T-helper 1 cell treated with Interleukin-12 subunit alpha and Interleukin-12 subunit beta and Interleukin-4 antibody, amounts not matched to agents 30 ng/mL and 1 ng/mL, for 36 hours (primary cell): ENCODE measurements around the gene SPTSSA. TPM values are rescaled to one million over a fixed set of nuclear protein-coding genes. Genes with fewer than 3 reads are reported as not detected.

Experiments
- intact Hi-C: fragments of 100-400 bp; cut with micrococcal nuclease; formaldehyde crosslinking; loops from one replicate; pipeline ENCODE4 v1.15.1; 2024
- total RNA-seq: library from RNA; stranded (reverse); gene quantifications from 2 replicates; pipeline ENCODE4 v1.2.3, GENCODE V29; 2022

The SPTSSA gene
- total RNA-seq, 1 donor from 2014 or later, result 12.0 TPM

DNA sequence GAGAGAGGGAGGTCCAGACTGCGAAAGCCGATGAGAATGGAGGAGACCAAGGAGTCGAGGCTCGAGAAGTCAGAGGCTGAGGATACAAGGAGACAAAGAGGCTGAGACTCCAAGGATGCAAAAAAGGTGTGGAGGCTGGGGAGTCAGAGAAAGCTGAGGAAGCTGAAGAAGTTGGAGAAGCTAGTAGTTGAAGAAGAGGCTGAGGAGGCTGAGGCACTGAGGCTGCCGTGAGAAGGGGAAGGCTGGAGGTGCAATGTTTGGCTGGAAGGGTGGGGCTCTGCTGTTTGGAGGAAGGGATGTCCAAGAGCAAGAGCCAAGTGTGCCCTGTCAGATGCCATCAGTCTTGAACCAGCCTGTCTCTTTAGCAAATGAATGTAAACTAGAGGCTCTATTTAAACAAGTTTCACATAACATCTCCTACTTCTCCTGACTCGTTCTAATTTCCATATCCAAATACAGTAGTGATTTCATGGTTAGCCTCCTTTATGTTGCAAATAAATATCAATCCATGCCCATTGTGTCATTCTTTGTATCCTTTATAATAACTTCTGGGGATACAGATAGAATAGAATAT is 10.8 kb upstream of the SPTSSA start:
- intact Hi-C loops, result no loop called here

DNA sequence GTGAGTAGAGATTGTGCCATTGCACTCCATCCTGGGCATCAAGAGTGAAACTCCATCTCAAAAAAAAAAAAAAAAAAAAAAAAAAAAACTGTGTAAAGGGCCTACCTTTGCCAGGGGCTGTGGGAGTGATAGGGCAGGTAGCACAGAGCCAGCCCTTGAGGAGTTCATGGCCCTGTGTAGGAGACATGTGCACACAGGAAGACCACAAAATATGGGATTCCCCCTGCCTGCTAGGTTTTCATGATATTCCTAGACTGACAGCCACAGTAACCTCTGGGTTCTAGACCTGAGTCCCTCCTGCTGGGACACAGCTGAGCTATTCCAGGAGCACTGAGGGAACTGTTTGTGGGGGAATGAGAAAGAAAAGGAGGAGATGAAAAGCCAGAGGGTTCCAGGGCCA is 8.3 kb upstream of the SPTSSA start:
- intact Hi-C loops, result no loop called here

DNA sequence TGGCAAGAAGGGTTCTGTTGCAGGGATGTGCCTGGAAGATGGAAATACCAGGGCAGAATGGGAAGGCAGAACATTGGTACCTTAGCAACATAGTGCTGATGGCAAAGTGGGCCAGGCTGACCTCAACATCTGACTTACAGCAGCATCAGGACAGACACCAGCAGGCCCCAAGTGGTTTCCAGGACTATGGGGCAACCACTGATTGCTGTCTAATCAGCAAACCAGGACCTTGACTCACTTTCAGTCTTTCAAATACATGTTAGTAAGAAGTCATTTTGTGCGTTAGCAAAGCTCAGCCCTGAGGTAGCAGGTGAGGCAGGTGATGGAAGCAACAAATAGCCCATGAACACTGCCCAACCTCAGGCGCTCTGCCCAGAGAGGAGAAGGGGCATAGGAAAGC is 4.7 kb upstream of the SPTSSA start:
- intact Hi-C loops, result loop anchor here (10.0 kb wide), 4 partner anchors 422 to 938 kb away; partner anchors contain the start of genes EGLN3 and NFKBIA

DNA sequence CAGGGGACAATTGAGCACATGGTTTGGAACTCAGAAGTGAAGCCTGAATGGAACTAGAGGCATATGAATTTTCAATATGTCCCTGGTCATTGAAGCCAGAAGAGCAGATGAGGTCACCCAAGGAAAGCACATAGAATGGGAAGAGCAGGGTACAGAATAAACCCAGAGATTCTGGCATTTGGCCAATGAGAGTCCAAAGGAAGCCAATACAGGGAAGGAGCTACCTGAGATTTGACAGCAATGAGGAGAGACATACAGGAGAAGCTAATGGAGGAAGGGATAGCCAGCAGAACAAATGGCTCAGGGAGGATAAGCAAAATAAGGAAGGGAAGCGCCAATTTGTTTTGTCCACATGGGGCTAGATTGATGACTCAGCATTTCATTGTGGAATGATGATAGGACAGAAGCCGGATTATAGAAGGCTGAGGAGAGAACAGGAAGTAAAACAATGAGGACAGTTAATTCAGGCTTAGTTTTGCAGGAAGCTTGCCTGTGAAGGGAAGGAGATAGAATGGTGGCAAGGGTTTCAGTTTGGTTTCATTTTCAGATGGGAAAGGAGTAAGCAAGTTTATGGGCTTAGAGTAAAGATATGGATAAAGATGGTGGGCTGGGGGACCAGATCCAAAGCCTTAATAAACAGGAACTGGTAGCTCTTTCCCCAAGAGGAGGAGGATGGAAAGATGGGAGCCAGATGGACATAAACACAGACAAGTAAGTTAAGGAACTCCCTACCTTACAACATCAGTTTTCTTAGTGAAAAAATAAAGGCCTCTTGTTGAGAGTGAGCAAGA is 3.2 kb upstream of the SPTSSA start:
- intact Hi-C loops, result loop anchor here (10.0 kb wide), 4 partner anchors 420 to 940 kb away; partner anchors contain the start of genes EGLN3 and NFKBIA

DNA sequence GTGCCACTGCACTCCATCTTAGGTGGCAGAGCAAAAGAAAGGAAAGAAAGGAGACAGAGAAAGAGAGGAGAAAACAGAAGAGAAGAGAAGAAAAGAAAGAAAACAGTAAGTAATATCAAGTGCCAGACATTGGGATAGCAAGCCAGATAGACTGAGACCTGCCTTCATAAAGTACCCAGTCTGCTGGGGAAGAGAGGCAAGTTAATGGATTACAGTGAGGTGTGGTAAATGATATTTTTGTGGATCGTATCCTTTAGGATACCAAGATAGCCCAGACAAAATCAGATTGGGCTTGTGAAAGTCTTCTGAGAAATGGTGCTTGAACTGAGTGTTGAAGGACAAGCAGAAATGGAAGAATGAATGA is 1.5 kb upstream of the SPTSSA start:
- intact Hi-C loops, result loop anchor here (2.0 to 10.0 kb wide), 11 partner anchors 74 to 1857 kb away; partner anchors contain the start of genes EAPP, EGLN3, MBIP and NFKBIA

DNA sequence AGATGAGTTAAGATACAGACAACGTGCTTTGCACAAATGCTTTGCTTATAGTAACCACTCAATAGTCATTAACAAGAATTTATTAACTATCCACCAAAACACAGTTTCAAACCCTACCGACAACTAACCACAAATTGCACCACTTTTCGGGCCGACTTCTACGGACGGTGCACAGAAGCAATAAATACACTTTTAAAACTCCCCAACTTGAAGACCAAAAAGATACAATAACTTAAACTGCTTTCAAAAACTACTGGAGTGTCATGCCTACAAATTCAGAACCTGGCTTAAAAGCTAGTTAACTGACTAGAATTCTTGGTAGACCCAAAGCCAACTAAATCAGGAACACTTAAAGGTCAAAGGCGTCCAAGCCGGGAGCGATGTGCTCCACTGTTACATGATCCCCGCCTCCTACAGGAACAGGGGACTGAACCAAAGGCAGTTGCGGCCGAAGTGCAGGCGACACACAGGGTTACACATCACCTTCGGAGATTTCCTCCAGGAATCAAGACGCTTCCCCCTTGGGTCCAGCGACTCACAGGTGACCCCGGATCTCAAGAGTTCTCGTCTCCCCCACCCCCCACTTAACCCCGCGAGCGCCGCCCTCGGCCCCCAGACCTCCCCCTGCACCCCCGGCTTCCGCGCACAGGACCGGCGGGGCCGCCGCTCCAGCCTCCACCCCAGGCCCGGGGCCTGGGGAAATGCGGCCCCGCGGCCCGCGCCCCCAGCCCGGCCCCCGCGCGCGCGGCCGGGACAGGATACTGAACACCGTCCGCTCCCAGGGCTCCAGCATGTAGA is 507 bp downstream of the SPTSSA start:
- intact Hi-C loops, result loop anchor here (1.0 to 10.0 kb wide), 13 partner anchors 76 to 1859 kb away; partner anchors contain the start of genes EAPP, EGLN3, FAM177A1 and MBIP

DNA sequence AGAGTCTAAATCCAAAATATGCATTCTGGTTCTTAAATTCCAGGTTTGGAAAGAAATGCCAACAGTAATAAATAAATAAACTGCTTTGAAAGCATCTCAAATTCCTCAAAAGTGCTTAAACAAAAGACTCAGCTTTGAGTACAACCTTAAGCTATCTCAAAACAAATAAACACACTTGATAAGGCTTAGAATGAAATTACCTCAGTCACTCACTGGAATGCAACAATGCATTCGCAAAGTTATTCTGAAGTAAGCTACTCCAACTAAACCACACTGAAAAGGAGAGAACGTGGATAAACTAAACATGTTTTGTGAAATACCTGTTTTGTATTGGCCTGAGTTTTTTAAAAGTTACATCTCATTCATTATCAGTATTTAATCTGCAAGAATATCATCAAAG is 1.2 kb downstream of the SPTSSA start:
- intact Hi-C loops, result loop anchor here (1.0 to 10.0 kb wide), 9 partner anchors 76 to 1346 kb away; partner anchors contain the start of genes EAPP, EGLN3, FAM177A1 and NFKBIA

DNA sequence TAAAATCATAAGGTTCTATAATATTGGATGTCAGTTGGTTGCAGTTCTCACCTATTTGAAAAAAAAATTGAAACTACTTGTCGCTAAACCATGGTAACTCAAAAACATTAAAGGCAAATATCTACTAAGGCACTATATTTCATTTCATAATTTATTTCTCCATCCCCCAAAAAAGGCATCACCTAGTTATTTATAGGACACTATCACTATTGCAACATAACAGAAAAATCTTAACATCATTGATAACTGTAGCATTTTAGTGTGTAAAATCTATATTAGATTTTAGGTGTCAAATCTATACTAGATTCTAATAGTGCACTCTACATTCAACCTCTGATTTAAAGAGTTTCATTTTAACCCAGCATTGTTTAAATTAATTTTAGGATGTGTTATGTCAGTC is 1.7 kb downstream of the SPTSSA start:
- intact Hi-C loops, result loop anchor here (5.0 to 10.0 kb wide), 8 partner anchors 77 to 1347 kb away; partner anchors contain the start of genes EAPP, EGLN3, NFKBIA and RALGAPA1

DNA sequence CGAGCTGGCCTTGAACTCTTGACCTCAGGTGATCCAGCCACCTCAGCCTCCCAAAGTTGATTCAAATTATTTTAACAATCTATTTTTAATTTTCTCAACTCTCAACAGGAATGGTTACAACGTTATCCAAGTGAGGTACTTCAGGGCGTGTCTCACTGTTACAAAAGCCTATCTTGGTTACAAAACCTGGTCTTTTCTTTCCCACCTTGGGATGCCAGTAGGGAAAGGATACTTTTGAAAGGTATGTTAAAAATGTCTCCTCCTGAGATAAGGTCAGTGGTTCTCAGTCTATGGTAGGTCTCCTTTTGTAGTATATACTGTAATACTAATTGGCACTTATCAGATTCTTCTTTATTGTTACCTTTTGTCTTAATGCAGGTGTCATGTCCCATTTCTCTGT is 4.9 kb downstream of the SPTSSA start:
- intact Hi-C loops, result no loop called here

DNA sequence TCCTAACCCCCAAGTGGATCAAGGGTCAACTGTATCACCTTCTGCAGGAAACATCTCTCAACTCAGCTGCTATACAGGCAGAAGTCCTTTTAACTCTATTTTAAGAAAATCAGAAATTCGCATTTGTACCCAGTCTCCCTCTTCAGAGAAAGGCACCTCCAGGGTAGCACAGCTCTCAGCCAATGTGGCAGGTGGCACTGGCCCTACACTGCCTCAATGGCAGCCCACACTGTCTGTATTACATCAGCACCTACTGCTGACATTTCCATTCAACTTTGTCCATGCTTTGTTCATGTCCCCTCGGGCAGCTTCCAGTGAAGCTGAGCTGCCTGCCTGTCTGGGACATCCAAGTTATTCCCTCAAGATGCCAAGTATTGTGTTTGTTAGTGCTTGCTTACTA is 8.8 kb downstream of the SPTSSA start:
- intact Hi-C loops, result no loop called here

DNA sequence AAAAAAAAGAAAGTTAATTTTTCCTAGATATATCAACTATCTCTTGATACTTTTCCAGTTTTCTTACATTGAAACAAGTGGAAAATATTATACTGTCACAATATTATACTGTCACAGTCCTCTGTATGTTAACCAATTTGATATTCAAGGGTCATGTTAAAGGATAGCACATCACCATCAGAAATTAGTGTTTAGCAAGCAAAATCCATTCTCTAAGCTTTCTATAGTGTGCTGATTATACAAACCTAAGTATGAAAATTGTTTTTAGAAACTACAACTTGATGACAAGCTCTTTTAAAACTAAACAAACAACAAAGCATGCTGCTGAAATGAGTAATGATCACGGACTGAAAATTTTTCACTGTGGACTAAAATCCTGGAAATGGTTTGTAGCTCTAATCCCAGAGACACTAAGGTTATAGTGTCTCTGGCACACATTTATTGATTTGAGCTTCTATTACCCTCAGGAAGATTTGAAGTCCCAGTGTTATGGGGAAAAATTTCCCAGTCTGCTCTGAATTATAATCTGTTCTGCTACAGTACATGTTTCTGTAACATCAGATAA is 9.7 kb downstream of the SPTSSA start:
- intact Hi-C loops, result no loop called here

DNA sequence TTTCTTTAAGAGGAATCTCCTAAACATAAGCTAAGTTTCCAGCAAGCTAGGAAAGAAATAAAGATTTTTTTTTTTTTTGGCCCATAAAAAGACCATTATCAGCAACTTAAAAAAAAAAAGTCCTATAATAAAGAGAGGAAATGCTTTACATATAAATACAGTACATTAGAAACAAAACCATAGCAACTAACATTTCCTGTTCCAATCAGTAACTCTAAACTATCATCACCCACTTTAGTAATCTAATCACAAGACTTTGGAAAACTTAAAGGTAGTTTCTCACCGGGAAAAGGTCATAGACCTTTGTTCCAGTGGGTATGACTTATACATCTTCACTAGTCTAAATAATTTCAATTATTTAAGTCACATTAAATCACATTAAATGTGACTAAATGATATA is 11.1 kb downstream of the SPTSSA start:
- intact Hi-C loops, result no loop called here

DNA sequence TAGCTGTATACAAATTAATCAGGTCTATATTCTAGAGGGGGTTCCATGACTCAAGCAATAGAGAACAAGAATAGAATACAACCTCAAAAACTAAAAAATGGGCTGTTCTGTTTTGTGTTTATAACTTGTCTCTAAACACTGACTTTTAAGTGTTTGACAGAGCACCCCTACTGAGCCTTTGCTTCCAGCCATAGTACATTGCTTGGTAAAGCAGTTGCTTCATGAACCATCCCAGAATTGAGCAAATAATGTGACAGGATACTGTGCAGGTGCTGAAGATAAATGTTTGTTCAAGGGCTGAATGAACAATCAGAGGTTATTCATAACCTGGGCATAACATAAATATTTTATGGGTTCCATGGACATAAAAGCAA is 11.5 kb downstream of the SPTSSA start:
- intact Hi-C loops, result no loop called here

DNA sequence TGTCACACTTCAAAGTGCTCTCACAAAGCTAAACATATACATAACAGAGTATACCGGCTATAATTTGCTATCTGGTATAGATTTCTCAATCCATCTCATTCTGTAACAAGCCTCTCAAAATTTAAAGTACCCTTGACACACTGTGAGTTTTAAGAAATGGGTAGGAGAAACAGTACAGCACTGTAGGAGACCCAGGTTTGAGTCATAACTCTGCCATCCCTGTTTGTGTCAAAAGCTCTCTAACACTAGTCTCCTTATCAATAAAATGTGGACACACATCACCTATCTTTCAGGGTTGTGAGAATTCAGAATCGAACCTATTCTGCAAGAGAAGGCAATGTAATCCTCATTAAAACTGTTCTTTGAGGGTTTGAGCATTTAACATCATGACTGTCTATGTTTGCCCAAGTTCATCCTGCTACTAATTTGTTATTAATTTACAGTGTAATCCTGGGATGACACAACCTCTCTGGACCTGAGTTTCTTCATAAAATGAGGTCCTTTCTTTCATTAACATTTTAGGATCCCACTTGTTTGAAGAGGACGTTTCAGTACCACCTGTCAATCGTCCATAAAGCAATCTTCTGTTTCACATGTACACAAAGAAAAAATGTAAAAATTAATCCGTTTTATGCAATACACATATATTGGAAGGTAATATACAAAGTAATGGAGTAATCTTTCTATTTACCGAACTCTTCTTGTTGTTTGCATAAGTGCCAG is 12.1 kb downstream of the SPTSSA start:
- intact Hi-C loops, result no loop called here

DNA sequence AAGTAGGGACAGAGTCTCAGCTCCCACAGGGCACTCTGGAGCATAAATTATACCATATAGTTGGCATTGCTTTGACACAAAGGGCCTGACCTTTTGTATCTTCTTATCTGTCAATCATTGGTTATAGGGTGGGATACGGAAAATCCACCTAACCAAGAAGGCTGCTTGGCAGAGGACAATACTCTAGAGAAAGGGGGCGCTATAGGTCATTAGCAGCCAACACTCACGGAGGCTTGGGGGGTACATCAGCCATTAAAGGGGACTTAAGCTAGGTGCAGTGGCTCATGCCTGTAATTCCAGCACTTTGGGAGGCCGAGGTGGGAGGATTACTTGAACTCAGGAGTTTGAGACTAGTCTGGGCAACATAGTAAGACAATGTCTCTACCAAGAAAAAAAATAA is 22.9 kb downstream of the SPTSSA start:
- intact Hi-C loops, result no loop called here

DNA sequence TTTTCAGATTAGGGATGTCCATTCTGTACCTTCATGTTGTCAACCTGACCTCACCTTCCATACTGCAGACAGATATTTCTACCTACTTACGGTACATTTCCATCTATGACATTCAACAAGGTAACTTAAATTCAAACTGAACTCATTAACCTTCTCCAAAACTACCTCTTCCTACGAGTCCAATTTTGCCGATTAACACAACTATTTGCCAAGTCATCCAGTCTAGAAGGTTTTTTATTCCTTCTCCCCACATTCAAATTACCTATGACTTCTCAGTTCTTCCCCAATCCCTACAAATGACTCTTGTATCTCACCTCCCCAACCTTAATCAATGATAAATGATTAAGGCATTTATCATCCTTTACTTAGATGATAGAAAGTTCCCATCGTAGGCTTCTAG is 23.6 kb downstream of the SPTSSA start:
- intact Hi-C loops, result no loop called here

DNA sequence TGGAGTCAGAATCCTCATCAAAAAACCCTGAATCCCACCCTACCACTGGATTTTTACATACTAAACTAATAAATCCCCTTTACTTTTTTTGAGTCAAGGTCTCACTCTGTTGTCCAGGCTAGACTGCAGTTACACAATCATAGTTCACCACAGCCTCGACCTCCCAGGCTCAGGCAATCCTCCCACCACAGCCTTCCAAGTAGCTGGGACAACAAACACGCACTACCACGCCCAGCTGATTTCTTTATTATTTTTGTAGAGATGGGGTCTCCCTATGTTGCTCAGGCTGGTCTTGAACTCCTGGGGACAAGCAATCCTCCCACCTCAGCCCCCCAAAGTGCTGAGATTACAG is 24.3 kb downstream of the SPTSSA start:
- intact Hi-C loops, result no loop called here

DNA sequence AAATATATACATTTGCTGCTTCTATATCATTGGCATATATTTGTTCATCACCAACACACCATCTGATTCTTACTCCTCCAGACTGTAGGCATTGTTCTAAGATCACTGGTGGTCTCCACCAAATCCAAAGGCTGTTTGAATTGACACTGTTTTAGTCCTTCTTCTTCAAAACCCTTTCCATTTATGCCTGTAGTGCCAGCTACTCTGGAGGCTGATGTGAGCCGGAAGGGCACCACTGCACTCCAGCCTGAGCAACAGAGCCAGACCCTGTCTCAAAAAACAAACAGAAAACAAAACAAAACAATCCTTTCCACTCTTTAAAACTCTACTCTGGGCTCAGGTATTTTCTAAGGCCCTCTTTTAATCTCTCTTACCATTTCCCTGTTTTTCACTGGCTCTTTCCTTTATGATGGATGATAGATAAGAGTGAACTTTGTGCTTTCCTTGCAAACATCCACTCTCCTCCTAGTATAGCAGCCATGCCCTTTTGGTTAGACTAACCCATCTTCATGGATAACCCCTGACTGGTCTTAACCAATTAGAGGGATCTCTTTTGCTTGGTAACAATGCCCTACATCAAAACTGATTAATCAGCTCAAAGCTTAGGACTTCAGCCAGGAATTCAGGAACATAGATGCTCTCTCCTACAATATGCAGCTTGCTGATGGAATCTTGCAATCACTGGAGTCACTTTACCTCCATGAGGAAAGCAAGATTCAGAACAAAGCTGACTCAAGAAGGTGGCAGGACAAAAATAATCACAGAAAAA is 24.9 kb downstream of the SPTSSA start:
- intact Hi-C loops, result no loop called here

DNA sequence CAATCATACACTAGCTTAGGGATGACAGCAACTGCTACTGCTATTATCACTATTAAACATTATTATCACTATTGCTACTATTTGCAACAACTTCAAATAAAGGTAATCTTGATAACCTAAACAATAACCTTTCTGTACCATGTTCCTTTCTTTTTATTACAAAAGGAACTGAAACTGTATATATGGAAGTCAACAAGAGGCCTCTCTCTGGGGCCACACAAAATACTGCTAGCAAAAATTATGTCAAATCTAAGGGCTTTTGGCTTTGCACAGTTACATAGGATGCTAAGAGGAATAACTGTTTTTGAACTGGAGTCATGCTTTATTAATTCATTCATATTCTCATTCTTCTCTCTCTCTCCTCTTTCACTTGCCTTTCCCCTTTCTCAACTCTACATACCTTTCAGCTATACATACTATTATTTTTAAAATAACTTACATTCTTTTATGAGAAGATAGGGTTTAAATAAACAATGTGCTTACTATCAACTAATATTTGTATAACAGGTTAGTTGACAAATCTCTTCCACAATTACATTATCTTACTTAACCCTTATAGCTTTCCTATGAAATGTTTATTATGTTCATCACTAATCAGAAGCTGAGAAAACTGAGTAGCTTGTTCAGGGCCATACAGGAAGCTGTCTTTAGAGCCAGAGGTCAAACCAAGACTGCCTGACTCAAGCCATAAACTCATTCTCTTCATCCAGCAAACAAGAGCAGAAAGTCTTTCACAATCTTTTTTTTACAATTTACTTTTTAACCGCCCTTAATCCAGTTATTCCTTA is 25.7 kb downstream of the SPTSSA start:
- intact Hi-C loops, result no loop called here
